Measurements from ENCODE around the gene CERCAM.

DNA sequence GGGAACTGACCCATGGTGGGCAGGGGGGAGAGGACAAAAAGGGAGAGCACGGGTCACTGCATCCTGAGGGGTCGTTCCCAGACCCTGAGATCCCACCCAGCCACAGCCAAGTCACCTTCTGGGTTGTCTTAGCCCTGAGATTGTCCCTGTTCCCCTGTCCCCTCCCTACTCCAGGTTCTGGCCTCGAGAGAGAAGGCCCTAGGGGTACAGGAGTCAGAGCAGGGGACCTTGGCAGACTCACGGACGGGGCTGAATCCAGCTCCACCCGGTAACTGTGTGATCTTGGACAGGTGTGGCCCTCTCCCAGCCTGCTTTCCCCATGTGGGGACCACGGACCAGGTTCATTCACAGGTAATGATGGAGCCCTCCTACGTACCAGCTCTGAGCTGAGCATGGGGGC, 11.2 kb upstream of the CERCAM start:
- TF ChIP-seq CTCF (IDR thresholded peaks at IDR 0.05) (no peak), POLR2AphosphoS5 (IDR thresholded peaks at IDR 0.05) (no peak)

Measured in breast epithelium (tissue), 3 donors.